ENCODE results near the gene CDC42BPA.
"Not testable (repeated sequence)": the region's sequence is repeated elsewhere in the genome, so short reads cannot be mapped to it uniquely, and the experiment has no call there.

Gene CDC42BPA

GRCh38 chr1:227305894-227306626, 12.2 kb downstream of the CDC42BPA start:
- no peak for DNase-seq (ENCODE audit: low read depth)

GRCh38 chr1:227304665-227305064, 13.6 kb downstream of the CDC42BPA start:
- DNase-seq (ENCODE audit: low read depth) = no peak

- DNase-seq (ENCODE audit: low read depth) = no peak
These were observed 14.6 kb downstream of the CDC42BPA start for GRCh38 chr1:227303662-227304061.

GRCh38 chr1:227300682-227301081, 17.6 kb downstream of the CDC42BPA start:
- no peak for DNase-seq (ENCODE audit: low read depth)

GRCh38 chr1:227299688-227300087, 18.6 kb downstream of the CDC42BPA start:
- peak; percentile 51 for DNase-seq (ENCODE audit: low read depth)

- DNase-seq (ENCODE audit: low read depth) = peak; percentile 59
These were observed 19.1 kb downstream of the CDC42BPA start for GRCh38 chr1:227299241-227299627.

- DNase-seq (ENCODE audit: low read depth) = no peak
These were observed 19.6 kb downstream of the CDC42BPA start for GRCh38 chr1:227298512-227299240.

- no peak for DNase-seq (ENCODE audit: low read depth)
These were observed 21.1 kb downstream of the CDC42BPA start for GRCh38 chr1:227297073-227297793.

GRCh38 chr1:227295609-227296008, 22.7 kb downstream of the CDC42BPA start:
- DNase-seq (ENCODE audit: low read depth) = no peak

GRCh38 chr1:227285745-227286144, 32.5 kb downstream of the CDC42BPA start:
- no peak for DNase-seq (ENCODE audit: low read depth)

- DNase-seq (ENCODE audit: low read depth) = no peak
These were observed 36.9 kb downstream of the CDC42BPA start for GRCh38 chr1:227281371-227281770.

GRCh38 chr1:227280836-227281235, 37.5 kb downstream of the CDC42BPA start:
- no peak for DNase-seq (ENCODE audit: low read depth)

- DNase-seq (ENCODE audit: low read depth) = not testable (repeated sequence)
These were observed 42.1 kb downstream of the CDC42BPA start for GRCh38 chr1:227276156-227276693.

- peak; percentile 47 for DNase-seq (ENCODE audit: low read depth)
These were observed 44.7 kb downstream of the CDC42BPA start for GRCh38 chr1:227273557-227273956.

- no peak for DNase-seq (ENCODE audit: low read depth)
These were observed 45.9 kb downstream of the CDC42BPA start for GRCh38 chr1:227272428-227272827.

GRCh38 chr1:227270554-227270953, 47.7 kb downstream of the CDC42BPA start:
- peak; percentile 83 for DNase-seq (ENCODE audit: low read depth)

GRCh38 chr1:227268943-227269342, 49.3 kb downstream of the CDC42BPA start:
- peak; percentile 18 for DNase-seq (ENCODE audit: low read depth)

GRCh38 chr1:227265891-227266290, 52.4 kb downstream of the CDC42BPA start:
- no peak for DNase-seq (ENCODE audit: low read depth)

- no peak for DNase-seq (ENCODE audit: low read depth)
These were observed 54.4 kb downstream of the CDC42BPA start for GRCh38 chr1:227263869-227264268.

GRCh38 chr1:227261501-227261900, 56.8 kb downstream of the CDC42BPA start:
- DNase-seq (ENCODE audit: low read depth) = no peak

GRCh38 chr1:227260433-227260832, 57.9 kb downstream of the CDC42BPA start:
- DNase-seq (ENCODE audit: low read depth) = no peak

- no peak for DNase-seq (ENCODE audit: low read depth)
These were observed 60.3 kb downstream of the CDC42BPA start for GRCh38 chr1:227257964-227258363.

Measured in amniotic epithelial cell (primary cell).